Measurements from ENCODE around the gene MYO5C. TPM values are rescaled to one million over a fixed set of nuclear protein-coding genes. Genes with fewer than 3 reads are reported as not detected.

Gene MYO5C
- total RNA-seq, 1 donor from 2014 or later: 24.1 TPM

GRCh38 chr15:52220251-52220650, 75.4 kb downstream of the MYO5C start:
- Mint-ChIP-seq H3K4me1 (no peaks in the 10 kb centered on the region), H3K9me3 (no peaks in the 10 kb centered on the region), H3K27ac (no peak overlapping the region), H3K36me3 (peaks cover 20% of the 10 kb centered on the region), H3K4me3 (no peak overlapping the region), H3K27me3 (ENCODE audit: insufficient read depth, low read depth) (peaks cover 6% of the 10 kb centered on the region)
- Histone ChIP-seq H3K27ac (no peak overlapping the region), H2AFZ (replicated peaks) (no peak overlapping the region), H3K9ac (no peak overlapping the region), H3K4me2 (no peak overlapping the region), H3F3A (ENCODE audit: low read depth) (peaks cover 3% of the 10 kb centered on the region), H4K20me1 (ENCODE audit: low read depth) (no peaks in the 10 kb centered on the region), H3K27me3 (no peaks in the 10 kb centered on the region), H3K4me1 (no peaks in the 10 kb centered on the region), H3K36me3 (no peaks in the 10 kb centered on the region), H3K79me2 (ENCODE audit: low read depth) (no peaks in the 10 kb centered on the region), H3K4me3 (no peak overlapping the region), H3K9me3 (ENCODE audit: low read depth) (no peaks in the 10 kb centered on the region)
- TF ChIP-seq CTCF (IDR thresholded peaks at IDR 0.05) (no peak), EZH2 (IDR thresholded peaks at IDR 0.05) (no peak), EZH2phosphoT487 (IDR thresholded peaks at IDR 0.05) (no peak)
- no peak for DNase-seq (ENCODE audit: low spot score)

- H3K27me3 Mint-ChIP-seq (ENCODE audit: insufficient read depth, low read depth): peaks cover 6% of the 10 kb centered on the region
- no peak for DNase-seq (ENCODE audit: low spot score)
- Histone ChIP-seq H3F3A (ENCODE audit: low read depth) (peaks cover 3% of the 10 kb centered on the region), H3K79me2 (ENCODE audit: low read depth) (no peaks in the 10 kb centered on the region), H4K20me1 (ENCODE audit: low read depth) (no peaks in the 10 kb centered on the region), H3K4me2 (no peak overlapping the region), H3K27me3 (no peaks in the 10 kb centered on the region), H3K4me1 (no peaks in the 10 kb centered on the region), H3K9ac (no peak overlapping the region), H2AFZ (replicated peaks) (no peak overlapping the region), H3K4me3 (no peak overlapping the region), H3K9me3 (ENCODE audit: low read depth) (no peaks in the 10 kb centered on the region), H3K27ac (no peak overlapping the region), H3K36me3 (no peaks in the 10 kb centered on the region)
- H3K4me3 Mint-ChIP-seq: no peak overlapping the region
- H3K4me1 Mint-ChIP-seq: no peaks in the 10 kb centered on the region
- H3K27ac Mint-ChIP-seq: no peak overlapping the region
- TF ChIP-seq CTCF (IDR thresholded peaks at IDR 0.05): no peak
- TF ChIP-seq EZH2phosphoT487 (IDR thresholded peaks at IDR 0.05): no peak
- no peak for TF ChIP-seq EZH2 (IDR thresholded peaks at IDR 0.05)
- H3K9me3 Mint-ChIP-seq: no peaks in the 10 kb centered on the region
- peaks cover 17% of the 10 kb centered on the region for H3K36me3 Mint-ChIP-seq
Observed at GRCh38 chr15:52218816-52219215, 76.8 kb downstream of the MYO5C start.

- Histone ChIP-seq H3K27ac (no peak overlapping the region), H3F3A (ENCODE audit: low read depth) (peaks cover 3% of the 10 kb centered on the region), H2AFZ (replicated peaks) (no peak overlapping the region), H3K4me1 (no peaks in the 10 kb centered on the region), H3K9me3 (ENCODE audit: low read depth) (no peaks in the 10 kb centered on the region), H3K4me2 (no peak overlapping the region), H3K9ac (no peak overlapping the region), H3K4me3 (no peak overlapping the region), H4K20me1 (ENCODE audit: low read depth) (no peaks in the 10 kb centered on the region), H3K27me3 (no peaks in the 10 kb centered on the region), H3K79me2 (ENCODE audit: low read depth) (no peaks in the 10 kb centered on the region), H3K36me3 (no peaks in the 10 kb centered on the region)
- H3K4me3 Mint-ChIP-seq: no peak overlapping the region
- no peak for TF ChIP-seq CTCF (IDR thresholded peaks at IDR 0.05)
- TF ChIP-seq EZH2phosphoT487 (IDR thresholded peaks at IDR 0.05): no peak
- TF ChIP-seq EZH2 (IDR thresholded peaks at IDR 0.05): no peak
- no peak for DNase-seq (ENCODE audit: low spot score)
- H3K4me1 Mint-ChIP-seq: no peaks in the 10 kb centered on the region
- peaks cover 17% of the 10 kb centered on the region for H3K36me3 Mint-ChIP-seq
- no peaks in the 10 kb centered on the region for H3K9me3 Mint-ChIP-seq
- no peak overlapping the region for H3K27ac Mint-ChIP-seq
- H3K27me3 Mint-ChIP-seq (ENCODE audit: insufficient read depth, low read depth): peaks cover 5% of the 10 kb centered on the region
Observed at GRCh38 chr15:52218371-52218770, 77.2 kb downstream of the MYO5C start.

Measured in neural progenitor cell (in vitro differentiated cells).